AG04450 (cell line): ENCODE measurements around the gene CFAP54. TPM values are rescaled to one million over a fixed set of nuclear protein-coding genes. Genes with fewer than 3 reads are reported as not detected.

Experiments used
- CTCF ChIA-PET: fragments of 300-600, 350-600 bp; formaldehyde crosslinking; extraction: SDS; loops from one replicate; lab custom pipeline; 2022; ENCODE audit warnings: antibody characterized with exemption, inconsistent platforms; lab: Charles Lee
- POLR2A ChIA-PET: fragments of 350-600 bp; formaldehyde crosslinking; extraction: SDS; loops from one replicate; lab custom pipeline; 2021; ENCODE audit warnings: antibody characterized with exemption, inconsistent platforms; lab: Yijun Ruan, JAX
- DNase-seq: peaks from one replicate; pipeline ENCODE4 v3.0.0-alpha.2; 2011; ENCODE audit warnings: low read depth, low spot score
- H3K27ac ChIP-seq: one replicate; pipeline ENCODE4 v1.5.1; 2012; ENCODE audit warnings: low read depth, low read length, control low read depth
- H3K27me3 ChIP-seq: one replicate; pipeline ENCODE4 v1.6.0; 2012; ENCODE audit warnings: low read length; ENCODE audit not compliant: control insufficient read depth, insufficient read depth
- H3K4me3 ChIP-seq: 2 replicates; pipeline ENCODE4 v1.5.1; 2011; ENCODE audit warnings: mild to moderate bottlenecking, low read depth, low read length, control low read depth
- H3K9me3 ChIP-seq: 2 replicates; pipeline ENCODE4 v1.5.1; 2012; ENCODE audit warnings: low read length; ENCODE audit not compliant: control insufficient read depth, insufficient read depth
- CTCF ChIP-seq: IDR thresholded peaks from 2 replicates; pipeline ENCODE4 v1.5.1; 2011; ENCODE audit warnings: low read depth, low read length, control low read depth, inconsistent platforms
- polyA plus RNA-seq: library from polyadenylated mRNA; depleted of rRNA; stranded (reverse); fragments of >200 nt; gene quantifications from 2 replicates; pipeline ENCODE4 v1.2.3, GENCODE V29; 2011

The CFAP54 gene
- polyA plus RNA-seq, 1 experiment: 0.82 TPM

GRCh38 chr12:96677363-96677762 lies 188.0 kb downstream of the CFAP54 start:
- Histone ChIP-seq H3K27ac (no peak overlapping the region), H3K27me3 (no peaks in the 10 kb centered on the region), H3K9me3 (no peaks in the 10 kb centered on the region), H3K4me3 (no peak overlapping the region)
- no peak for DNase-seq
- ChIA-PET POLR2A (no interaction called here), CTCF (no interaction called here)
- no peak for TF ChIP-seq CTCF

- no peak for DNase-seq
- H3K4me3 ChIP-seq: no peak overlapping the region
- no peaks in the 10 kb centered on the region for H3K27me3 ChIP-seq
- no peak for TF ChIP-seq CTCF
- H3K9me3 ChIP-seq: no peaks in the 10 kb centered on the region
- CTCF ChIA-PET: no interaction called here
- POLR2A ChIA-PET: no interaction called here
- H3K27ac ChIP-seq: no peak overlapping the region
Observed at GRCh38 chr12:96687719-96688118, 198.3 kb downstream of the CFAP54 start.

GRCh38 chr12:96698521-96698920 lies 209.1 kb downstream of the CFAP54 start:
- peak; percentile 25 for TF ChIP-seq CTCF
- ChIA-PET CTCF (no interaction called here), POLR2A (no interaction called here)
- no peaks in the 10 kb centered on the region for H3K9me3 ChIP-seq
- H3K27ac ChIP-seq: no peak overlapping the region
- no peaks in the 10 kb centered on the region for H3K27me3 ChIP-seq
- no peak overlapping the region for H3K4me3 ChIP-seq
- no peak for DNase-seq

GRCh38 chr12:96698965-96699364 lies 209.6 kb downstream of the CFAP54 start:
- POLR2A ChIA-PET: no interaction called here
- no peak for DNase-seq
- H3K27ac ChIP-seq: no peak overlapping the region
- CTCF ChIA-PET: no interaction called here
- no peak overlapping the region for H3K4me3 ChIP-seq
- TF ChIP-seq CTCF: no peak
- no peaks in the 10 kb centered on the region for H3K9me3 ChIP-seq
- H3K27me3 ChIP-seq: no peaks in the 10 kb centered on the region

- CTCF ChIA-PET: no interaction called here
- Histone ChIP-seq H3K9me3 (no peaks in the 10 kb centered on the region), H3K4me3 (no peak overlapping the region), H3K27ac (no peak overlapping the region), H3K27me3 (no peaks in the 10 kb centered on the region)
- no peak for TF ChIP-seq CTCF
- POLR2A ChIA-PET: no interaction called here
- DNase-seq: no peak
Observed at GRCh38 chr12:96701856-96702255, 212.5 kb downstream of the CFAP54 start.
